Measurements from ENCODE around the gene TIRAP.

The TIRAP gene

GRCh38 chr11:126328001-126328390 is 45.1 kb downstream of the TIRAP start:
- no peak for DNase-seq

GRCh38 chr11:126328444-126328843 is 45.6 kb downstream of the TIRAP start:
- DNase-seq: peak in 2 of 3 experiments; percentile 72 to 83

GRCh38 chr11:126328938-126329643 is 46.2 kb downstream of the TIRAP start:
- no peak for DNase-seq

- DNase-seq: no peak
Observed at GRCh38 chr11:126329644-126330211, 46.8 kb downstream of the TIRAP start.

- no peak for DNase-seq
Observed at GRCh38 chr11:126331286-126331685, 48.4 kb downstream of the TIRAP start.

- DNase-seq: no peak
Observed at GRCh38 chr11:126332221-126332711, 49.4 kb downstream of the TIRAP start.

GRCh38 chr11:126333142-126333541 is 50.2 kb downstream of the TIRAP start:
- no peak for DNase-seq

GRCh38 chr11:126334659-126335462 is 52.0 kb downstream of the TIRAP start:
- no peak for DNase-seq

- no peak for DNase-seq
Observed at GRCh38 chr11:126335463-126335760, 52.5 kb downstream of the TIRAP start.

- no peak for DNase-seq
Observed at GRCh38 chr11:126336138-126336541, 53.2 kb downstream of the TIRAP start.

GRCh38 chr11:126336671-126337101 is 53.8 kb downstream of the TIRAP start:
- no peak for DNase-seq

GRCh38 chr11:126337126-126337473 is 54.2 kb downstream of the TIRAP start:
- DNase-seq: no peak

- no peak for DNase-seq
Observed at GRCh38 chr11:126337474-126338241, 54.8 kb downstream of the TIRAP start.

GRCh38 chr11:126338346-126339055 is 55.6 kb downstream of the TIRAP start:
- DNase-seq: no peak

GRCh38 chr11:126339073-126339862 is 56.4 kb downstream of the TIRAP start:
- no peak for DNase-seq

- DNase-seq: no peak
Observed at GRCh38 chr11:126339863-126340434, 57.1 kb downstream of the TIRAP start.

- DNase-seq: no peak
Observed at GRCh38 chr11:126340960-126341606, 58.2 kb downstream of the TIRAP start.

- DNase-seq: no peak
Observed at GRCh38 chr11:126341760-126342161, 58.9 kb downstream of the TIRAP start.

GRCh38 chr11:126343051-126343450 is 60.2 kb downstream of the TIRAP start:
- DNase-seq: no peak

All from NCI-H1417 (cell line).